B cell (primary cell): Measurements from ENCODE around the gene CD177. TPM values are rescaled to one million over a fixed set of nuclear protein-coding genes. Genes with fewer than 3 reads are reported as not detected.

Experiments used
- ATAC-seq: fragments of 200-7000 bp; cut with Tn5 transposase; one replicate; pipeline ENCODE4 v1.10.0; 2021; ENCODE audit warnings: low read depth, mild to moderate bottlenecking, moderate number of reproducible peaks, moderate library complexity
- CTCF ChIA-PET: fragments of 350-600 bp; sonication (Branson Sonifier 250); formaldehyde crosslinking; loops from one replicate; lab custom pipeline; 2021; ENCODE audit warnings: antibody characterized with exemption, inconsistent platforms; lab: Charles Lee
- POLR2A ChIA-PET: fragments of 350-600 bp; sonication (Branson Sonifier 250); formaldehyde crosslinking; loops from one replicate; lab custom pipeline; 2021; ENCODE audit warnings: antibody characterized with exemption; lab: Charles Lee
- DNase-seq: peaks from one replicate; pipeline ENCODE4 v3.0.0; 2013
- H2AFZ ChIP-seq: 2 replicates; pipeline ENCODE4 v1.6.1; 2012; ENCODE audit warnings: mild to moderate bottlenecking, low read depth, low read length; ENCODE audit not compliant: insufficient read depth, poor library complexity, severe bottlenecking
- H3K27ac ChIP-seq, 2 donors: 1 replicate in 1 of 2; 2 replicates in 1 of 2; pipeline ENCODE4 v1.5.1; 2012 to 2013; ENCODE audit warnings: low read length in 2 of 2, mild to moderate bottlenecking in 2 of 2, moderate library complexity in 1 of 2
- H3K27me3 ChIP-seq, 4 experiments: fragments of 200-600 bp in 1 of 4; sonication (generic) in 1 of 4; replicated peaks in 1 of 4; 1 replicate in 2 of 4; 2 replicates in 2 of 4; pipeline versions ENCODE4 v1.6.1 to v1.7.0; 2013 to 2016; ENCODE audit warnings: low read length in 3 of 4, mild to moderate bottlenecking in 2 of 4, mixed read lengths in 1 of 4, moderate library complexity in 1 of 4; ENCODE audit not compliant: insufficient read depth in 4 of 4, control insufficient read depth in 3 of 4; ENCODE audit errors: control extremely low read depth in 1 of 4
- H3K36me3 ChIP-seq, 2 experiments: replicated peaks in 1 of 2; 1 replicate in 1 of 2; 2 replicates in 1 of 2; pipeline versions ENCODE4 v1.6.1 to v1.7.1; 2013; ENCODE audit warnings: low read length in 1 of 2; ENCODE audit not compliant: insufficient read depth in 2 of 2, control insufficient read depth in 1 of 2; ENCODE audit errors: control extremely low read depth in 1 of 2, extremely low read depth in 1 of 2
- H3K4me1 ChIP-seq, 2 donors: fragments of 200-600 bp in 1 of 2; sonication (generic) in 1 of 2; 1 replicate in 1 of 2; 2 replicates in 1 of 2; pipeline versions ENCODE4 v1.5.1 to v1.6.1; 2013 to 2017; ENCODE audit warnings: low read length in 2 of 2; ENCODE audit not compliant: control insufficient read depth in 2 of 2, insufficient read depth in 2 of 2
- H3K4me2 ChIP-seq: replicated peaks from 2 replicates; pipeline ENCODE3; 2012; ENCODE audit warnings: mild to moderate bottlenecking, low read depth, low read length; ENCODE audit not compliant: poor library complexity, severe bottlenecking
- H3K4me3 ChIP-seq, 5 experiments: fragments of 200-600 bp in 1 of 5; sonication (generic) in 1 of 5; 1 replicate in 3 of 5; 2 replicates in 2 of 5; pipeline versions ENCODE4 v1.5.1 to v1.7.0; 2011 to 2016; ENCODE audit warnings: low read length in 4 of 5, mild to moderate bottlenecking in 4 of 5, low read depth in 2 of 5, control low read depth in 1 of 5, moderate library complexity in 1 of 5; ENCODE audit not compliant: insufficient read depth in 1 of 5; ENCODE audit errors: control extremely low read depth in 1 of 5, extremely low read depth in 1 of 5
- H3K79me2 ChIP-seq: fragments of 200-600 bp; sonication (generic); one replicate; pipeline ENCODE4 v1.6.0; 2016; ENCODE audit warnings: low read length; ENCODE audit not compliant: control insufficient read depth, insufficient read depth
- H3K9ac ChIP-seq: fragments of 200-600 bp; sonication (generic); 2 replicates; pipeline ENCODE4 v1.6.1; 2017; ENCODE audit warnings: mild to moderate bottlenecking, low read length, moderate library complexity
- H3K9me3 ChIP-seq, 3 donors: one replicate each; pipeline versions ENCODE4 v1.6.1 to v1.7.1; 2013; ENCODE audit warnings: low read length in 2 of 3; ENCODE audit not compliant: control insufficient read depth in 2 of 3, insufficient read depth in 1 of 3; ENCODE audit errors: control extremely low read depth in 1 of 3
- H4K20me1 ChIP-seq: 2 replicates; pipeline ENCODE4 v1.6.0; 2012; ENCODE audit warnings: mild to moderate bottlenecking, low read length; ENCODE audit not compliant: insufficient read depth, control insufficient read depth, poor library complexity, severe bottlenecking
- H3K27ac Mint-ChIP-seq: one replicate; pipeline ENCODE4 v1.8.0; 2021; ENCODE audit warnings: mixed read lengths
- H3K27me3 Mint-ChIP-seq: one replicate; pipeline ENCODE4 v1.8.0; 2021; ENCODE audit warnings: mixed read lengths
- H3K4me1 Mint-ChIP-seq: one replicate; pipeline ENCODE4 v1.8.0; 2021; ENCODE audit warnings: mixed read lengths
- H3K4me3 Mint-ChIP-seq: one replicate; pipeline ENCODE4 v1.8.0; 2021; ENCODE audit warnings: mixed read lengths
- H3K9me3 Mint-ChIP-seq: one replicate; pipeline ENCODE4 v1.8.0; 2022; ENCODE audit warnings: mixed read lengths; ENCODE audit not compliant: insufficient read depth
- EZH2 ChIP-seq: IDR thresholded peaks from 2 replicates; pipeline ENCODE4 v1.6.1; 2012; ENCODE audit warnings: borderline replicate concordance, low read depth, mild to moderate bottlenecking, moderate library complexity, low read length; ENCODE audit not compliant: insufficient read depth, poor library complexity, severe bottlenecking
- WGBS: methylation state at CpG from one replicate; pipeline ENCODE4 v1.1.5; 2013; ENCODE audit warnings: missing lambda C conversion rate; ENCODE audit not compliant: insufficient coverage; 5-methylcytosine and 5-hydroxymethylcytosine counted together
- intact Hi-C: fragments of 100-400 bp; cut with micrococcal nuclease; formaldehyde crosslinking; loops from one replicate; pipeline ENCODE4 v1.10.0; 2022
- polyA plus RNA-seq: library from polyadenylated mRNA; depleted of rRNA; stranded (reverse); fragments of >200 nt; gene quantifications from 2 replicates; pipeline ENCODE4 v1.2.3, GENCODE V29; 2012
- total RNA-seq, 2 donors: library from RNA; stranded (reverse); fragments of 120-200 nt in 1 of 2; gene quantifications; 1 replicate in 1 of 2; 2 replicates in 1 of 2; pipeline versions ENCODE4 v1.2.3 to v1.2.4, GENCODE V29; 2013 to 2022
- TF ChIP-seq, protein P1 (sequence below): fragments of 200-600 bp; IDR thresholded peaks from one replicate; pipeline ENCODE4 v1.8.0; 2022; ENCODE audit warnings: antibody characterized with exemption, mild to moderate bottlenecking

The CD177 gene
- total and polyA plus RNA-seq, 2 donors (not counting 1 experiment from before 2014, with no cell fraction given): not detected

DNA sequence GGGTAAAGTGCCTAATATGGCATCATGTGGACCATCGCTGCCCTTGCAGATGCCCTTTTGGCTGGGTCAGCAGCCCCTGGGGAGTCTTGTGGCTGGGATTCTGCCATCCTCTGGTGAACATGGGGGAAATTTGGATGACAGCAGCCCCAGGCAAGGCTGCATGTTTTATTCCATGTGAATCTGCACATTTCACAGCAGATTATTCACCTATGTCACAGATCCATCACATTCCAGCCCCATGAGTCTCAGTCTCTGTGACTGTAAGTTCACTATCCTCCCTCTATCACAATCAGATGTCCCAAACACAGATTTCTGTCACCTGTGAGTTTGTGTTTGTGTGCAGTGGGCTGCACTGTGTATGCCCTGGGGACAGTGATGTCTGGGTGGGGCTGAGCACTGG, 47.4 kb upstream of the CD177 start:
- Histone ChIP-seq H3K36me3 (no peaks in the 10 kb centered on the region), H3K9ac (no peak overlapping the region), H3K27me3 (no peaks in the 10 kb centered on the region), H3K4me2 (no peak overlapping the region), H4K20me1 (no peaks in the 10 kb centered on the region), H3K4me3 (no peak overlapping the region), H3K79me2 (no peaks in the 10 kb centered on the region), H2AFZ (no peak overlapping the region), H3K9me3 (peaks cover 0 to 20% (median 0%) of the 10 kb centered on the region in 3 donors), H3K4me1 (no peaks in the 10 kb centered on the region), H3K27ac (no peak overlapping the region)
- ATAC-seq: no peak
- Mint-ChIP-seq H3K4me3 (no peak overlapping the region), H3K9me3 (no peaks in the 10 kb centered on the region), H3K4me1 (no peaks in the 10 kb centered on the region), H3K27me3 (peaks cover 27% of the 10 kb centered on the region), H3K27ac (no peak overlapping the region)
- CTCF ChIA-PET: no interaction called here
- intact Hi-C loops: no loop called here
- DNase-seq: no peak
- no peak for TF ChIP-seq EZH2
- TF ChIP-seq, protein P1, sequence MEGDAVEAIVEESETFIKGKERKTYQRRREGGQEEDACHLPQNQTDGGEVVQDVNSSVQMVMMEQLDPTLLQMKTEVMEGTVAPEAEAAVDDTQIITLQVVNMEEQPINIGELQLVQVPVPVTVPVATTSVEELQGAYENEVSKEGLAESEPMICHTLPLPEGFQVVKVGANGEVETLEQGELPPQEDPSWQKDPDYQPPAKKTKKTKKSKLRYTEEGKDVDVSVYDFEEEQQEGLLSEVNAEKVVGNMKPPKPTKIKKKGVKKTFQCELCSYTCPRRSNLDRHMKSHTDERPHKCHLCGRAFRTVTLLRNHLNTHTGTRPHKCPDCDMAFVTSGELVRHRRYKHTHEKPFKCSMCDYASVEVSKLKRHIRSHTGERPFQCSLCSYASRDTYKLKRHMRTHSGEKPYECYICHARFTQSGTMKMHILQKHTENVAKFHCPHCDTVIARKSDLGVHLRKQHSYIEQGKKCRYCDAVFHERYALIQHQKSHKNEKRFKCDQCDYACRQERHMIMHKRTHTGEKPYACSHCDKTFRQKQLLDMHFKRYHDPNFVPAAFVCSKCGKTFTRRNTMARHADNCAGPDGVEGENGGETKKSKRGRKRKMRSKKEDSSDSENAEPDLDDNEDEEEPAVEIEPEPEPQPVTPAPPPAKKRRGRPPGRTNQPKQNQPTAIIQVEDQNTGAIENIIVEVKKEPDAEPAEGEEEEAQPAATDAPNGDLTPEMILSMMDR: no peak
- POLR2A ChIA-PET: no interaction called here
- 89% methylated on average over 1 of the region's 1 CpG for WGBS

DNA sequence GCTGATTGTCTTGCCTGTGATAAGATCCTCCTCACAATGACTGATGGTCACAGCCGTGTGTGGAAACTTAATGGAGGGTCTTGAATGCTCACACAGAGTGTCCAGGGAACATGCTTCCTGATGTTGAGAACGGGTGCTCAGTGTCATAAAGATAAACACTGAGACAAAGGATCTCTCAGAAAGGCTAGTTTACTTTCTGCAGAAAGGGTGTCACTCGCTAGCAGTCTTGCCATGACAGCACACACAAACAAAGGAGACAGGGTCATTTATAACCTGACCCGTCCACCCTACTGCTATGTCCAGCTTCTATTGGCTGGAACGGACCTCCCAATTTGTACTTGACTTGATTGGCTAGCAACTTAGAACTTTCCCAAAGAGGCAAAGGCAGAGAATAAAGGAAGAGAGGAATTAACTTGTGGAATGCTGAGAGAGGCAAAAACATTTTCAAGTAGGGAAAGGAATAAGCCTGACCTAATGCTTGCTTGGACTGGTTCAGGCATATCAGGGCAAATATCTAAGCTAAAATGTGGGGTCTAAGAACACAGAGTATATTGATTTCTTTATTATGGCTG, 45.2 kb upstream of the CD177 start:
- Histone ChIP-seq H2AFZ (no peak overlapping the region), H3K27me3 (no peaks in the 10 kb centered on the region), H3K9me3 (peaks cover 0 to 20% (median 0%) of the 10 kb centered on the region in 3 donors), H3K4me1 (no peaks in the 10 kb centered on the region), H3K4me3 (no peak overlapping the region), H3K9ac (no peak overlapping the region), H3K4me2 (no peak overlapping the region), H3K79me2 (no peaks in the 10 kb centered on the region), H4K20me1 (no peaks in the 10 kb centered on the region), H3K36me3 (no peaks in the 10 kb centered on the region), H3K27ac (no peak overlapping the region)
- Mint-ChIP-seq H3K9me3 (no peaks in the 10 kb centered on the region), H3K27ac (no peak overlapping the region), H3K4me1 (no peaks in the 10 kb centered on the region), H3K4me3 (no peak overlapping the region), H3K27me3 (peaks cover 27% of the 10 kb centered on the region)
- ATAC-seq: no peak
- TF ChIP-seq, protein P1: no peak
- no peak for TF ChIP-seq EZH2
- WGBS: 62% methylated on average over 4 of the region's 5 CpGs
- intact Hi-C loops: no loop called here
- ChIA-PET CTCF (no interaction called here), POLR2A (no interaction called here)
- no peak for DNase-seq
